Hematopoietic multipotent progenitor cell treated with erythropoietin and hydrocortisone succinate and interleukin-3 and kit ligand, for 8 days (in vitro differentiated cells): ENCODE results near the gene ELFN1.
A peak's percentile ranks its signal among the peaks of the same experiment; 100 is the strongest.

Experiments
- DNase-seq: peaks from one replicate; pipeline ENCODE4 v3.0.0-alpha.2; 2015

The ELFN1 gene

GRCh38 chr7:1745576-1746490 lies 75.8 kb downstream of the ELFN1 start:
- DNase-seq, result no peak

- DNase-seq, result no peak
These were observed 76.5 kb downstream of the ELFN1 start for GRCh38 chr7:1746491-1746975.

DNA sequence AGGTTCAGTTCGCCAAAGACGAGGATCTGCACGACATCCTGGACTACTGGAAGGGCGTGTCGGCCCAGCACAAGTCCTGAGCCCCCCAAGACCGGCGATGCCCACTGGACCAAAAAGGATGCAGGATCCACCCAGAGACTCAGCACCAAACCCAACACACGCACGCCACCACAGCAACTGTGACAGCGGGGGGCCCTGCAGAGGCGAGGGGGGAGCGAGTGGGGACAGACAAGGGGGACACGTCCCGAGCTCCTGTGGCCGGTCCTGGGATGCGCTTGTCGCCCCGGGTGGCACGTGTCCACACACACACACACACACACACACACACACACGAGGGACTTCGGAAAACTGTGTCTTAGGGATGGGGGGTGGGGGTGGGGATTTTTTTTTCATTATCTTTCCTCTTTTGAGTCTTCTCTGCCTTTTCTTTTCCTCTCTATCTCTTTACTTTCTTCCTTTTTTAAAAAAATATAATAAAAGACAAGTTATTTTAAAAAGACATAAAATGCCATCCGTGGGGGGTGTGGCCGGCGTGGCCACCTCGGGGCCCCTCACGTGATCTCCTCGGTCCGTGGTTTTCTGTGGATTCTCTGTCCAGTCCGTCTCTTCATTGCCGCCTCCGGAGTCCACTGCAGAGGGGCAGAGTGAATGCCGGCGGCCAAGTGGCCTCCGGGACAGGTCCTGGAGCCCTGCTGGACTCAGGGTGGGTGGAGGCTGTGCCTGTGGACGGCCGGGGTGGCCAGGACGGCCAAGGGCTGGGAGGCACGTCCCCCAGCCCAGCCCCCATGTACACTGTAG lies 77.1 kb downstream of the ELFN1 start:
- no peak for DNase-seq

- no peak for DNase-seq
These were observed 78.2 kb downstream of the ELFN1 start for GRCh38 chr7:1748076-1748838.

GRCh38 chr7:1748839-1749173 lies 78.7 kb downstream of the ELFN1 start:
- DNase-seq, result no peak

DNA sequence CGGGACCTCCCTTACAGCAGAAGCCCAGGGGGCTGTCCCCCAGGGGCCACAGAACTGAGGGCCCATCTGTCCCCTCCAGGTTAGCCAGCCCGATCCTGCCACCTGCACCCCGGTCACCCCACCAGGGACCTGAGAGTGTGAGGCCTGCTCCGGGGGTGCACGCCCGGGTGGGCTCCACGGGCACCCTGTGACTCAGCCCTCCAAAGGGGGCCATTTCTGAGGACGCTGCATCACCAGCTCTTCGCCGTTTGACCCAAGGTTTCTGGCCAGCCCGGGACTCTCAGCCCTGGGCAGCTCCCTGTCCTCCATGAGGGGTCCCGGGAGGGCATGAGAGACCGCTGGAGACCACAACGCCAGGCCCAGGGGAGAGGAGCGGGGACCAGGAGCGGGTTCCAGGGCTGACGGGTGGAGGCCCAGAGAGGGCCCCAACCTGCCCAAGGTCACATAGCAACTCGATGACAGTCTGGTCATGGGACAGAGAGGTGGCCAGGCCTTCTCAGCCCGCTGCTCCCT lies 79.3 kb downstream of the ELFN1 start:
- DNase-seq, result no peak

DNA sequence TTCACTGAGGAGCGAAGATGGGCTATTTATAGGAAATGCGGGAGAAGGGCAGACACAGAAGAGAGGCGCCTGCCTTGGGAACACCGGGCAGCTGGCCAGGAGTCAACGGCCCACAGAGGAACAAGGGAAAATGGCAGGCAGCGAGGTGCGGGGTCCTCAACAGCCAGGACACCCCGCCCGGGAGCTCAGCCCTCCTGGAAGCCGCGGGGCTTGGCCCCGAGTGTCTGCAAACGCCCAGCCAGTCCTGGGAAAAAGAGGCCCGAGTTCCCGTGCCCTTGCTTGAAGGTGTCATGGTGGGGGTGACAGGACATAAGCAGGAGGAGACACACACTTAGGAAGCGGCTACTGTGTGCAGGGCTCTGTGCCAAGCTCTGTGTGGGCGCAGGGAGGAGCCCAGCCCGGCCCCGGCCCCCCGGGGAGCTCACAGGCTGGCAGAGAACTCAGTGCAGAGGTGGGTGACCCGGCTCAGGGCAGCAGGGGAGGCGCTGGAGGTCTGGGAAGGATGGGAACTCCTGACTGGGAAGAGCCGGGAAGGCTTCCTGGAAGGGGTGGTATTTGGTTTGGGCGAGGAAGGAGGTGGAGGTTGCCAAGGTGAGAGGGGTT lies 79.9 kb downstream of the ELFN1 start:
- no peak for DNase-seq

DNA sequence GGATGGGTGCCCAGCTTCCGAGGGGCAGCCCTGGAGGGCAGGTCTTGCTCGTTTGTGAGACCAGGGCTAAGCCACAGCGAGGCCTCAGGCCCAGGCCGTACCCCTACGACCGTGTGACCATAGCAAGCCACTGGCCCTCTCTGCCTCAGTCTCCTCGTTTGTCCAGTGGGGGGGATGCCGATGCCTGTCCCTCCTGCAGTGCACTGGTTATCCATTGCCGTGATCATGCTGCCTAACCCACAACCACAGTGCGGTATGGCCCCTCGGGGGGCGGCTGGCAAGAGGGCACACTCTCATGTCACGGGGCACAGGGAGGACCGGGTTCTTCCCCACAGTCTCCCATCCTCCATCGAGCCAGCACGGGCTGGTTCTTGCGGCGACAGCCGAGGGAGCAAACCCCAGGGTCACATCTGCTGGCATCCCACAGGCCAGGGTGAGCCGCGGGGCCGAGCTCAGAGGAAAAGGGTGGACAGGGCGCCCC lies 80.5 kb downstream of the ELFN1 start:
- DNase-seq, result no peak

DNA sequence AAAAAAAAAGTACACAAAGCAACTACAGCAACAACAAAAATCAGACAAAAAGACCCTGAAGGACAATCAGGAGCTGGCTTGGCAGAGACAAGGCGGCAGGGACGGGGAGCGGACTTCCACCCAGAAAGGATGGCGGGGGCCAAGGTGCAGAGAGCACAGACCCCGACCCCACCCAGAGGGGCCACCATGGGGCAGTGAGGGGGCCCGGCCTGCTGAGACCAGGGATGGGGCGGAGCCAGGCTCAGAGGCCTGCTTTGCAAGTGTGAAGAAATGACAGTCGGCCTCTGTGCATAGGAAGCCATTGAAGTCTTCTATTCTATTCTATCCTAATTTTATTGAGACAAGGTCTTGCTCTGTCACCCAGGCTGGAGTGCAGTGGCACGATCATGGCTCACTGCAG lies 82.0 kb downstream of the ELFN1 start:
- DNase-seq, result no peak

DNA sequence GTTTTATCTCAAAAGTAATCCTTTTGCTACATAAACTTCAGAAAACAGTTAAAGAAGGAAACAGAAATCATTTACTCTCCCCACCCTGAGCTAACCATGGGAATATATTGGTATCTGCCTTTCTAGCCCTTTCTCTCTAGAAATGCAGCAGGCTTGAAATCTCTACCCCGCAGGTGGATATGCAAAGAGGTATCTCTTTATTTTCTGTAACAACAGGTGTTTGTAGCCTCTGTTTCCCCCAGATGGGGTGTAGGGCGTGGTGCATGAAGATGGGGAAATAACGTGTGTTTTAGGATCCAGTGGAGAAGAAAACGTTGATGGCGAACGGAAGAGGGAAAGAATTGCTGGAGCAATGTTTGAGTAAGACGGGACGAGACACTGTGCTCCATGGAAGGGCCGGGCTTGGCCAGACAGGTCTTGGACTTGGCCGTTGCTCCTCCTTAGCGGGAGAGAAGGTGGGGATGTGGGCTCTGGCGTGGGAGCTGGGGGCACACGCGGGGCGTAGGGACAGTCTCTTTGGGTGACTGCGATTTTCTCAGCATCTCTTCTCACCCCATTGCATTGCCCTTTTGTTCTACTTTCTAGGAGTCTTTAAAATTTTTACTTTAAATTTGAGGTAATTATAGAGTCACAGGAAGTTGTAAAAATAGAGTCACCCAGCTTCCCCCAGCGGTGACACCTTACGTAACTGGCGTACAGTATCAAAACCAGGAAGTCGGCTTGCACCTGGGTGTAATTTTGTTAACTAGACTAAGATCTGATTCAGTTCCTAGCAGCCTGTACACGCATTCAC lies 82.9 kb downstream of the ELFN1 start:
- DNase-seq, result no peak

DNA sequence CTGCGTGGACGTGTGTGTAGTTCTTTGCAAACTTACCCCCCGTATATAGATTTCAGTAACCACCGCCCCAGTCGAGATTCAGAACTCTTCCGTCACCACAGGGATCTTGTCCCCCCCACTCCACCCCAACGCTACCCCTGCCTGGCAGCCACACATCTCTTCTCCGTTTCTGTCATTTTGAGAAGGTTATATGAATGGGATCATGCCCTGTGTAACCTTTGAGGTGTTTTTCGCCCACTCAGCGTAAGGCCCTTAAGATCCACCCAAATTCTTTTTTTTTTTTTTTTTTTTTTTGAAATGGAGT lies 83.4 kb downstream of the ELFN1 start:
- no peak for DNase-seq

DNA sequence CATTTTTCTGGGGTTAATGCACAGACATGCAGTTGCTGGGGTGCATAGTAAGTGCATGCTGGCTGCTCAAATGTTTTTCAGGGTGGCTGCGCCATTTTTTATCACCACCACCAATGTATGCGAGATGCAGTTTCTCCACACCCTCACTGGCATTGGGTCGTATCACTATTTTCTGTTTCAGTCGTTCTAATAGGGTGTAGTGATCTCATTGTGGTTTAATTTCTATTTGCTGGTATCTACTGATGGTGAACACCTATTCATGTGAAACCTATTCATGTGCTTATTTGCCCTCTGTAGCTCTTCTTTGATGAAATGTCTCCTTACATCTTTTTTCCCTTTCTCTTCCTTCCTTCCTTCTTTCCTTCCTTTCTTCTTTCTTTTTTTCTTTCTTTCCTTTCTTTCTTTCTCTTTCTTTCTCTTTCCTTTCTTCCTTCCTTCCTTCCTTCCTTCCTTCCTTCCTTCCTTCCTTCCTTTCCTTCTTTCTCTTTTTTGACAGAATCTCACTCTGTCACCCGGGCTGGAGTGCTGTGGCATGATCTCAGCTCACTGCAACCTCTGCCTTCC lies 84.3 kb downstream of the ELFN1 start:
- no peak for DNase-seq

DNA sequence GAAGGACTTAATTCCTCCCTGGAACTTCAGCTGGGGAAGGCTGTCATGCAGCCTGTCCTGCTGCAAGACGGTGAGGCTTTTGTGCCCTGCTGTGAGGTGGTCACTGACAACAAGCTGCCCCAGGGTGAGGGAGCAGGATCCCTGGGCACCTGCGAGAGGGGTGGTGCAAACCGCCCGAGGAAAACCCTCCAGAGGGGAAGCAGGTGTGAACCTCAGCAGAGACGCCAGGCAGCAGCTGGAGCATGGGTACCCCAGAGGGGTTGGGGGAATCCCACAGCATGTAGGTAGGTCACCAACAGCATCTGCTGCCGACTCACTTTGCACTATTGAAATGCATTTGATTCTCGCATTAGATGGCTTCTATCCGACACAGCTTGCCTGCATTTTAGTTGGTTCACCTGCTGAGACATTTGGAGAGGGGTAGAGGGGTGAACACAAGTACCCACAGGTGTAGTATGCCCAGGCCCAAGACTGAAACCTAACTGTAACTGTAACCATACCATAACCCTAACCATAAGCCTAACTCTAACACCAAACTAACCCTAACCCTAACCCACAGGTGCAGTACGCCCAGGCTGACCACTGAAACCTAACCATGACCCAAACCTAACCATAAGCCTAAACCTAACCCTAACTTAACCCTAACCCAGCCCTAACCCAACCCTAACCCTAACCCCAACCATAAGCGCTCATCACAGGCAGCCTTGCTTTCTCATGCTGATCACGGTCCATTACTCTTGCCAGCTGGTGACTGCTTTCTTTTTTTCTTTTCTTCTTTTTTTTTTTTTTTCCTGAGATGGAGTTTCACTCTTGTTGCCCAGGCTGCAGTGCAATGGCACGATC lies 85.9 kb downstream of the ELFN1 start:
- no peak for DNase-seq

GRCh38 chr7:1757601-1758000 lies 87.5 kb downstream of the ELFN1 start:
- no peak for DNase-seq

DNA sequence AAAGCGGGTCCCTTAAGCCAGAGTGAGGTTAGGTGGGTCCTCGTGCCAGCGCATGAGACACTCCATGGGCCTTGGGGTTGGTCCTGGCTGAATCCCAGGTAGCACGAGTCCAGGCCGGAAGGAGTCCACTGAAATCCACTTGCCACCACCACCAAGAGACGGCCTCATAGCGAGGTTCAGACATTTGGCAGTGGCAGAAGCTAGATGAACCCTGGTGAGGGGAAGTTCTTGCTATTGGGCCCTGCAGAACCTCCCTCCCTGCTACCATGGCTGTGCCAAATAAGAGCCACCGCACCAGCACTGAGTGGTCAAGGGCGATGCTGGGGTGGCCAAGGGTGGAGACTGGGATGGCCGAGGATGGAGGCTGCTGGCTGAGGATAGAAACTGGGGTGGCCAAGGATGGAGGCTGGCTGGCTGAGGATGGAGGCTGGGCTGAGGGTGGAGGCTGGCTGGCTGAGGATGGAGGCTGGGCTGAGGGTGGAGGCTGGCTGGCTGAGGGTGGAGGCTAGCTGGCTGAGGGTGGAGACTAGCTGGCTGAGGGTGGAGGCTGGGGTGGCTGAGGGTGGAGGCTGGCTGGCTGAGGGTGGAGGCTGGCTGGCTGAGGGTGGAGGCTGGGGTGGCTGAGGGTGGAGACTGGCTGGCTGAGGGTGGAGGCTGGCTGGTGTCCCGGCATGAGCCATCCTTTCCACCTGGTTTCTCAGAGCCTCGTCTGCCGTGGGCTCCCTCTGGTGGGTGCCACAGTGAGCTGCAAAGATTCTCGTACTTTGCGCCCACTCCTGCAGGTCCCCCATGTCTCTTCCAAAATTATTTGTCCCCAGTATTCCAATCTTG lies 88.2 kb downstream of the ELFN1 start:
- peak; percentile 48 for DNase-seq

DNA sequence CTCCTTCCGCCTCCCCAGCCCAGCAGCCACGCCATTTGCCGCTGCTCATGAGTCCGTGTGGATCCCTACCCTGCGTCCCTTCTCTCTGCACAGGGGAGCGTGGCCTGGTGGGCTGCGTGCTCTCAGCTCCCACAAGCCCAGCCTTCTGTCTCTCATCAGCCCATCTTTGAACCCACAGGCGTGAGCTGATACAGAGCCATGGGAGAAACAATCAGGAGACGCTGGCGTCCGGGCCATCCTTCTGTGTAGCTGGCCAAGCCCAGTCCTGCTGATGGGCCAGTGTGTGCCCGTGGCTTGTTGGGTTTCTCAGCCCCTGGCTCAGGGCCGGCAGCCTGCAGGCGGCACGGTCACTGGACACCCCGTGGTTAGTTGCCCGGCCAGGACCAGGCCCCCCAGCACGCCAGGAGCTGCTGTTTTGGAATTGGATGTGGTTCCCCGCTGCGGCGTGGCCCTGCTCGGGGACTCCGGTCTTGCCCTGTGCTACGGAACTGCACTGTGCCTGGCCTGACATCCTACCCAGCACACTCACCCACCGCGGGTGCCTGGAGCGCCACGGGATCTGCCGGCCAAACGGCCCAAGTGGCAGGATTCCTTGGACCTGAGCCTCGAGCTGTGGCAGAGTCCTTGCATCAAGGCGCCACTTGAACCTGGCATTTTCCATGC lies 88.9 kb downstream of the ELFN1 start:
- DNase-seq, result no peak

DNA sequence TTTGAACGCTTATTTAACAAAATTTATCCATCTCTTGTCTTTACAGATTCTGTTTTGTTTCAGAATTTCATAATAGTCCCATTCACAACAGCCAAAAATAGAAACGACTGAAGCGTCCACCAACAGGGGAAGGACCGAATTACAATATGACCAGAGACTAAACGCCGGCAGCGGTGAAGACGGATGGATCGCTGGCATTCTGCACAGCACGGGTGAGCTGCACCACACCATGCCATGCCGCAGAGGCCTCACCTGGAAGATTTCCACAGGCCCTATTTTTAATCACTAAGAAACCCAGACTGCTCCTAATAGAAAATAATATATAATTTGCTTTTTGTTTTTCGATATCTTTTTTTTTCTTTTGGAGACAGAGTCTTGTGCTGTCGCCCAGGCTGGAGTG lies 91.0 kb downstream of the ELFN1 start:
- DNase-seq, result no peak

DNA sequence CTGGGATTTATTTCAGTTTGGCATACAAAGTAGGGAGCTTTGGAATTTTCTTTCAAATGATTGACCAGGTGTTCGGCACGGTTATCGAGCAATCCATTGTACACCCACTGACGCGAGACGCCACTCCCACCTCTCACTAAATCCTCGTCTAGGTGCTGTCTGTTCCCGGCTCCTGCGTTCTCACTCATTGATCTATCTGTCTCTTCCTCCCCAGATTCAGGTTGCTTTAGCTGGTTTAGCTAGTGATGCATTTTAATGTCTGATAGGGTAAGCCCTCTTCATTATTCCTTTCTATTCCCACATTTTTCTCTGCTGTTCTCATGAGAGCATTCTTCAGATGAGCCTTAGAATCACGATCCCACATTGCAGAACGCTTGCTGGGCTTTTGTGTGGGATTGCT lies 91.7 kb downstream of the ELFN1 start:
- DNase-seq, result no peak
